Measurements from ENCODE around the gene GPR65. TPM values are rescaled to one million over a fixed set of nuclear protein-coding genes. Genes with fewer than 3 reads are reported as not detected.

The GPR65 gene
- total RNA-seq, 1 donor, result 0.09 TPM

DNA sequence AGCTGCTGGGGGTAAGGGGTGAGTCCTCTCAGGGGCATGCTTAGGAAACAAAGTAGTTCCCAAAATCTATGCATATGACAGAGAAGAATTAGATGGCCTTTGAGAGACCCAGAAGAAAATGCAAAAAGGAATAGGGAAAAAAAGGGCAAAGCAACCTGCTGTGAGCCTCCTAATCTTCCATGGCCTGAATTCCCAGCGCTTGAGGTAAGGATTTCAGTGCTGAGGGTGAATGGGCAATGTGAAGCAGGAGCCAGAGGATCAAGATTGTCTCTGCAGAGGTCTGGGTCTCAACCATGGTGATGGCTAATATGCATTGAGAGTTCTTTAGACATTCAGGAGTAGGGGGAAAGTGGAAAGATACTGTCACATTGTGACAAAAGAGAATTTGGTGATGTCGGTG lies 31.5 kb downstream of the GPR65 start:
- TF ChIP-seq CTCF (IDR thresholded peaks at IDR 0.05; ENCODE audit: insufficient read depth, low read length), result no peak
- no peak overlapping the region for H3K4me3 ChIP-seq (ENCODE audit: low read depth, low read length)
- no peak for DNase-seq (ENCODE audit: low read depth)

DNA sequence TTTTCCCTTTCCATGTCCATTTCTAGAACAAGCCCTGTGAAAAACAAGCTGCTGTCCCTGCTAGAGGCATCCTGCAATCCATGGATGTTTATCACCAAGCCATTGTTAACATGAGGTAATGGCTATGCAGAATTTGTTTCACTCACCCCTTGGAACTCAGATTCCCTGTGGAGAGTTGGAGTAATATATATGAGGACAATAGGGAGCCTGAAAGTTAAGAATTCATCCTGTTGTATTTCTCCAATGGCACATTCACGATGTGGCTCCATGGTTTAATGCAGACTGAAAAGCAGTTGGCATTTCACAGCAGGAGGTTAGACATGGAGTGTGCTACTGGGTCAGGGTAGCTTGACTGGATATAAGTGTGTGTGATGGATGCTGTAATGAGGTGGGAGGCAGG lies 32.4 kb downstream of the GPR65 start:
- no peak for DNase-seq (ENCODE audit: low read depth)
- no peak for TF ChIP-seq CTCF (IDR thresholded peaks at IDR 0.05; ENCODE audit: insufficient read depth, low read length)
- no peak overlapping the region for H3K4me3 ChIP-seq (ENCODE audit: low read depth, low read length)

DNA sequence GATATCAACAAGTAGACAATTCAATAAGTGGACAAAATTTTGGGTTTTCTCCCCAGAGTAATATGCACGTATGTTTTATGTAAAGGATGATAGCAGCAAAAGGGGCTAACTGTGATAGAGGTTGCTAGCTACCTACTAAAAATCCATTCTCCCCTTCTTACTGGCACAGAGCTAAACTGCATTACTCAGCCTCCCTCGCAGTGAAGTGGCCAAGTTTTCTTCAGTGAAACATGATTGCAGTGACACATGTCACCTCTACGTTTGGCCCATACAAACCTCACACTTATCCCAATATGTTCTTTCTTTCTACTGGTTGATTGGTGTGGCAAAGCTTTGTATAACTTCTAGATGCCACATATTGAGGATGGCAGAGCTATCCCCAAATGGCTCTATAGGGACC lies 34.3 kb downstream of the GPR65 start:
- H3K4me3 ChIP-seq (ENCODE audit: low read depth, low read length), result no peak overlapping the region
- no peak for DNase-seq (ENCODE audit: low read depth)
- no peak for TF ChIP-seq CTCF (IDR thresholded peaks at IDR 0.05; ENCODE audit: insufficient read depth, low read length)

DNA sequence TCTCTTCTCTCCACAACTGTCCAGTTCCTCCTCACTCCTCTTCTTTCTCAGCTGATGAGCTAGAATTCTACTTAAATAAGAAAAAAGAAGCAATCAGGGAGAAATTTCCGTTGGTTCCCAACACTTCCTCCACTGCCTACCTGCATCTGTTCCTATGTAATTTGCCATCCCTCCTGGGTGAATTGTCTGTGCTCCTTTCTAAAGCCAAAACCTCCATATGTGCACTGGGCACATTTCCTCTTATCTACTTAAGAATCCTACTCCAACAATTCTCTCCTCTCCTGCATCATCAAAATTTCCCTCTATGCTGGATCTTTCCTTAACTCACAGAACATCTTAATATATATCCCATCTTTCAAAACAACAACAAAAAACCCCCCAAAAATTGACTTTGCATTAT lies 35.2 kb downstream of the GPR65 start:
- DNase-seq (ENCODE audit: low read depth), result no peak
- no peak overlapping the region for H3K4me3 ChIP-seq (ENCODE audit: low read depth, low read length)
- no peak for TF ChIP-seq CTCF (IDR thresholded peaks at IDR 0.05; ENCODE audit: insufficient read depth, low read length)

GRCh38 chr14:88043529-88044443 lies 38.9 kb downstream of the GPR65 start:
- no peak for TF ChIP-seq CTCF (IDR thresholded peaks at IDR 0.05; ENCODE audit: insufficient read depth, low read length)
- DNase-seq (ENCODE audit: low read depth), result no peak
- H3K4me3 ChIP-seq (ENCODE audit: low read depth, low read length), result no peak overlapping the region

- DNase-seq (ENCODE audit: low read depth), result no peak
- TF ChIP-seq CTCF (IDR thresholded peaks at IDR 0.05; ENCODE audit: insufficient read depth, low read length), result no peak
- H3K4me3 ChIP-seq (ENCODE audit: low read depth, low read length), result no peak overlapping the region
These were observed 39.5 kb downstream of the GPR65 start for GRCh38 chr14:88044444-88044758.
